ENCODE data around the gene LDLRAD1.
"Not testable (repeated sequence)": the region's sequence is repeated elsewhere in the genome, so short reads cannot be mapped to it uniquely, and the experiment has no call there.

The LDLRAD1 gene

DNA sequence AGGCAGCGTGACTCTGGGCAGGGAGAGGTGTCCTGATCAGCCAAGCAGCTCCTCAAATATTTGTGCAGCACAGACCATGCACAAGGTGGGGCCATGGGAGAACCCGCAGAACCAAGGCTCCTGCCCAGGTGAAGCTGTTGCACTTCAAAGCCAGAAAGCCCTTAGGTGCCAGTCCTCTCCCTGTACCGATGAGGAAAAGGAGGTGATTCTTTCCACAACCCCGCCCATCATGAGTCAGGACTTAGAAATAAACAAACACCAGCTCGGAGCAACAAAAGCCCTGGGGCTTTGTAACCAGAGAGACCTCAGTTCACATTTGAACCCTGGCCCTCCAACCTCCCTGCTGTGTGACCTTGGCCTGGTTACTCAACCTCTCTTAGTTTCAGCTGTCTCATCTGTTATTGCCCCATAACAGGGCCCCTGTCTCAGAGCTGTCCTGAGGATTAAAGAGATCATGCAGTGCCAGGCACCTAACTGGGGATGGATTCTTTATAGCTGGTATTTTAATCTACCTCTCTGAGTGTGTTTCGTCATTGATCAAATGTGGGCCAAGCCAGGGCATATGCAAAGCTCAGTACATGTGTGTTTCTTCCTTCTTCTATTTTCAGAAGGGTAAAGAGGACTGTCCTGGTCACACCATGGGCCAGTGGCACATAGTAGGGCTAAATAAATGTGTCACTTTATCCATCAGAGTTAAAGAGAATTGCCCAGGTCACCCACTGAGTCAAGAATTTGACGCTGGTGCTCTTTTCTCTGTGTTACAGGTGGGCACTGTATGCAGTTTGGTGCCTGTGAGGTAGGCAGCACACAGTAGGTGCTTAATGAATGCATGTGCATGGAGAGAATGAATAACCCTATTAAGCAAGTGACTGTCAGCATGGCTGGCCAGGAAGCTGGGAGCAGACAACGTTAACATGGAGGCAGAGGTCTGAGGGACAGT, 1.4 kb downstream of the LDLRAD1 start:
- no peak for DNase-seq

DNA sequence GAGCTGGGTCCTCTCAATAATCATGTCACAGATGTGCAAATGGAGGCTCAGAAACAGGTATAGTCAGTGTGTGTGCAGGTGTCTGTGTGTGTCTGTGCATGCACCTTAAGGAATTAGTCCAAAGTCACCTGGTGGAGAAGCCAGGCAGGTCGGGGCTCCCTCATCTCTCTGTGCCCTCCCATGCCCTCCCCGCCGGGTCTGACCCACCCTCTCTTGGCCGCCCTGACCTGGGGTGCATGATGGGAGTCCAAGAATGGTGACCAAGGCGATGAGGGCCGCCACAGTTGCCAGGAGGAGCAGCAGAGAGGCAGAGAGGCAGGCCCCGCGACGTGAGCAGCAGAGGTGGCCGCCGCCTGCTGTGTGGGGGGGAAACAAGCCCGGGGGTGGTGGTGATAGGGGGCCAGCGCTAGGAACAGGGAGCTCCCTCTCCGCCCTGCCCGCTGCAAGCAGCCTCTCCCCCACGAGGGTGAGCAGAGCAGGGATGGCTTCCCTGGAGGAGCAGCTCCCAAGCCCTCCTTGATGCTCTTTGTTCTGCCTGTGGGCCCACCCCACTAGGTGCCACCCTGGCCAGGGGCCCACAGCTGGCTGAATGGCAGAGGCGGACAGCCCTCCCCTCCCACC, 3.9 kb downstream of the LDLRAD1 start:
- no peak for DNase-seq

DNA sequence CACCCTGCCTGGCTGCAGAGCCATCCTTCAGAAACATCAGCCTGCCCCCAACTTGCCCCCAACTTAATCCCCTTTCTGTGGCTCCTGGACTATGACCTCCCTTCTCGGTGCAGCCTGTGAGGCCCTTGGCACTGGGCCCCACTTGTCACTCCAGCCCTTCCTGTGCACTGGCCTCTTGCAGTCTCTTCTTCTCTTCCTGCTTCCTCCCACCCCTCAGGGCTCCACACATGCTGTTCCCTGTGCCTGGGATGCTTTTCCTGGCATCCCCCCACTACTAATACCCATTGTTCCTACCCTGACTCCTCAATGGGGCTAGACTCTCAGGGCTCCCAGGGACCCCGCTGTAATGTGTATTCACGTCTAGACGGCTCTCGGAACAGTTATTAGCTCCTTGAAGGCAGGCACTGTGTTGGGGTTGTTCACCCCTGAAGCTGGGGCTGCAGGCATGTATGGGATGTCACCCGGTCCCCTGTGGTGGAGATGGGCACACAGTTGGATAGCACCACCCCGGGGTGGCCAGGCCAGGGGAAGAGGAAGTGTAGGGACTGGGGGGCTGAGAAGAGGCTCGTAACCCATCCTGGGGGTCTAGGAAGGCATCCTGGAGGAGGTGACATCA, 4.5 kb downstream of the LDLRAD1 start:
- no peak for DNase-seq

DNA sequence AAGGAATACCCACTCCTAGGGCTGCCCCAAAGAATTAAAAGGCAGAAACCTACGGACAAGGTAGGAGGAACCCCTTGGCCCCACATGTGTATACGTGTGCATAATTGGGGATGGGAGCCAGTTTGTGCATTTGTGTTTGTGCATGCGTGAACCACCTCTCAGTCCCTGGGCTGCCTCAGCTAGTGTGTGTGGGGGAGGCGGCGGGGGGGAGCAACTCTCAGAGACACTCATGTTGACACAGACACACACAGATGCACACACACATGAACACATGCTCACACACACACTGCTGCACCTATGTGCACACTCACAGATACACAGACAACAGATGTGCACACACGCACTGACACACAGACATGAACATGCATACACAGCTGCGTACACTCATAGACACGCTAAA, 5.1 kb downstream of the LDLRAD1 start:
- no peak for DNase-seq

DNA sequence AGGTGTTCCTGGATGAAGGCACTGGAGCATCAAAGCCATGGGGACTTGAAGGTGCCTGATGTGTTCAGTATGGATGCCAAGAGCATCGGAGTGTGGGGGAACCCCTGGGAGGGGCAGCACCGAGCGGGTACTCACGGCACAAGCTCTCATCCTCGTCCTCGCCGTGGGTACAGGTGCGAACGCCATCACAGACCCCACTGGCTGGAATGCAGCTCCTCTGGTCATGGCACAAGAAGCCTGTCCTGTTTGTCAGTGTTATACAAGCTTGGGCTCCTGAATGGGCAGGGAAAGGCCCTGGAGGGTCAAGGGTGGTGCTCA, 6.0 kb downstream of the LDLRAD1 start:
- no peak for DNase-seq

DNA sequence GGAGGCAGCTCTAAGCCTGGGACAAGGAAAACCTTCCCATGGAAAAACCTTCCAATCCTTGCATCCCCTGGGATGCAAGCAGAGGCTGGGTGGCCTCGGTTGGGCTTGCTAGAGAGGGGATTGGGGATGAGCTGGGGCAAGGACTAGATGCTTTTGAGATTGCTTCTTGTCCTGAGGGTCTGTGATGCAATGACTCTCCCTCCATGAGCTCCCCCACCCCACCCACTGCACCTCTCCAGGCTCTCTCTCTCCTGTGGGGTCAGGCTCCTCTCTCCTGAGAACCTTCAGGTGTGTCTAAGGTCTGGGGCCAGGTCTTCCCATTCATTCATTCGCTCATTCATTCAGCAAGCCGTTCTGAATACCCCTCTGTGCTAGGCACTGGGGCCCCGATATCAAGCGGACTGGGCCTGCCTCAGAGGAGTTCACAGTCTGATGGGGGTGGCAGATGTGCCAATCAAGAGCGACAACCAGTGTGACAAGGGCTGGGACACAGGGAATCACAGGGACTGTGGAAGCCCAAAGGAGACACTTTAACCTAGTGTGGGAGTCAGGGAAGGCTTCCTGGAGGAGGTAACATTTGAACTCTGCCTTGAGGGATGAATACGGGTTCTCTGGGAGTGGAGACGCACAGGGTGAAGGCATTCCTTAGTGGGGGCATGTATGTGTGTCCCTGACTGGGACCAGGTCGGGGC, 6.5 kb downstream of the LDLRAD1 start:
- DNase-seq, result no peak

DNA sequence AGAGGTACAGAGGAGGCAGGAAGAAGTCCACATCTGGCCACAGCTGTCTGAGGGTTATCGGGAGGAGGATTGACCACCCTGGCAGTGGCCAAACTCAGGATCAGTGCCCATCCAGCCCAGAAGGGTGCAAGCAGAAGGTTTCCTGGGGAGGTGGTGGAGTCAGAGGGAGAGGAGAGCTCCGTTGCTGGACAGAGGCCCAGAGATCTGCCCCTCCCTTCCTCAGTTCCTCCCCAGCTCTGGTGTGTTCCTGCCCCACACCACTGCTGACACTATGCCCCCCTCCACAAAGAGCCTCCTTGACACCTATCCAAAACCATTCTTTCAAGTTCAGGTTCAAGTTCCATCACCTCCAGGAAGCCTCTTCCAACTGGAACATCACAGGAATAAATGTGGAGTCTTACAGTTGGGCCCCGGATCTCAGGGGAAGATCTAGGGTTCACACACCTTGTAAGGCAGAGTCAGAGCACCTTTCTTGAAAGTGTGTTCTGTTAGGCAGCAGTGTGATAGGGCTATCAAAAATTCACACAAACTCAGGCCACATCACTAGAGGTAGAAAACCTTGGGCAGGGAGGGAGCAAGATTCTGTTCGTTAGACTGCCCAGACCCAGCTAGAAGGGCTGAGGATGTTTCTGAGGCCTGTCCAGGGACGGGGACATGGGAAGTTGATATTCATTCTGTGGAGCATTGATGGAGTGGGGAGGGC, 7.4 kb downstream of the LDLRAD1 start:
- DNase-seq, result no peak

DNA sequence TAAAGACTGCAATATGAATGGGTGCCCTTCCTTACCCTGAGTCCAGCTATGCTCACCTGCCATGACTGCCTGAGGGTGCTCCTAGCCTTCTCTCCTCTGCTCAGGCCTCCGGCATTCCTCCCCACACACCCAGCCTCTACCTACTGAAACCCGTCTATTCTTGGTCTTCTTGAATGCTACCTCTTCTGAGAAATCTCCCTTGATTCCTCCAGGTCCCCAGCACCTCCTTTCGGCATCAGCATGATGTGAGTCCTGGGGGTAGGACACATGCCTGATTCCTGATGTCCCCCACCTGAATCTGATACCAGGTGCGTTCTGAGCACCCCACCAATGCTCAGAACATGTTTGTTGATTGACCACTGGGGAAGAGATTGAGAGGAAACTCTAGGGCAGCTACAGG, 8.6 kb downstream of the LDLRAD1 start:
- no peak for DNase-seq

DNA sequence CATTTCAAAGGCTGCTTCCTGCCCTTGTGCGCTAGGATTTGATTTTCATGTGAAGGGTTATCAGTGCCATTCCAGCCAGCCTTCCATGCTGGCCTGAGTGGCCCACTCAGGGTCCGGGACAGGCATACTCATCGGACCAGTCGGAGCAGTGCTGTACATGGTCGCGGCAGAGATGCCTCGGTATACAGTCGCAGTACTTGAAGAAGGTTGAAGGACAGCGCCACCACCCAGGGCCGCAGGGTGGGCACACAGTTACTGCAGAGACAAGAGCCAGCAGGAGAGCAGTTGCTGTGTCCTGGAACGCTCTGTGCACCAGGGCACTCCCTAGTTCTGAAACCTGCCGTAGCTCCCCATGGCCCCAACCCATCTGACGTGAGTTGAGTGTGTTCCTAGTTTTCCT, 9.1 kb downstream of the LDLRAD1 start:
- no peak for DNase-seq

DNA sequence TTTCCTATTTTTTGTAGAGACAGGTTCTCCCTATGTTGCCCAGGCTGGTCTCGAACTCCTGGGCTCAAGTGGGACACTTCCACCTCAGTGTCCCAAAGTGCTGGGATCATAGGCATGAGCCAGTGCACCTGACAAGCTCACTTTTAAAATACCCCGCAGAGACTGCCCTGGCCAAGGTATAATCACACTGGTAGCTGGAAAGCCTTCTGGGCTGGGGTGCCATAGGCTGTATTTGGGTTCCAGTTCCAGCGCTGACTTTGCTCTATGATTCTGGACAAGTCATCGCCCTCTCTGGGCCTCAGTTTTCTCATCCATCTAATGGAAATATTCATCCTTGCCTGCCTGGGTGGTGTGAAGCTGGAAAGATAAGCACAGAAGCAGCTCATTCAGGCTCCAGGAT, 10.4 kb downstream of the LDLRAD1 start:
- no peak for DNase-seq

DNA sequence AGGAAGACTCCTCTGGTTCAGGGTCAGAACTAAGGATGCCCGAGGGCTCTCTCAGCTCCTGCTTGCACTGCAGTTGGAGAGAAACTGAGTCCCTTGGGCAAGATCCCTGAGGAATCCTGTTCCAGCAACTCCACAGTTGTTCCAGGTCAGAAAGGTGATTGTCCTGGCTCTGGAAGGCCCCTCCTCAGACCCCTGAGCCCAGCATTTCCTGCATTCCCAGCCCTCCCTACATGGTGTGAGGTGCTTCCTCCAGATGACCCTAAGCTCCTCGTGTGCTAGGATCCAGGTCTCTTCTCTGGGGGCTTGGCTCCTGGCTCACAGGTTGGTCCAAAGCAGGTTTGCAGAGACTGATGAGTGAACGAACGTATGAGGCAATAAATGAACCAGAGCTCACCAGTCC, 11.5 kb downstream of the LDLRAD1 start:
- DNase-seq, result no peak

DNA sequence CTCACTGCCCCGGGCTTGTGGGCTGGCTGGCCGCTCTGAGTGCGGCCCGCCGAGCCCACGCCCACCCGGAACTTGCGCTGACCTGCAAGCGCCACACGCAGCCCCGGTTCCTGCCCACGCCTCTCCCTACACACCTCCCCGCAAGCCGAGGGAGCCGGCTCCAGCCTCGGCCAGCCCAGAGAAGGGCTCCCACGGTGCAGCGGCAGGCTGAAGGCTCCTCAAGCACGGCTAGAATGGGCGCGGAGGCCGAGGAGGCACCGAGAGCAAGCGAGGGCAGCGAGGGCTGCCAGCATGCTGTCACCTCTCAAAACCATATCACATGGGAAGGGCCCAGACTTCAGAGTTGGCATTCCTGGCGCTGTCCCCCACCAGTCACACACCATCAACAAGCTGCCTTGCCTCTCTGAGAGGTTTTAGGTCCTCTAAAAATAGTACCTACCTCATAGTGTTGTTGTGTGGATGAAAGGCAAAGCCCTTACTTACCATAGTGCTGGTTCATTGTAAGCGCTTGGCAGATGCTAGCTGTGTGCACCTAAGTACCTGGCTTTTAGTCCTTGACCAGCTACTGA, 13.4 kb downstream of the LDLRAD1 start:
- no peak for DNase-seq

DNA sequence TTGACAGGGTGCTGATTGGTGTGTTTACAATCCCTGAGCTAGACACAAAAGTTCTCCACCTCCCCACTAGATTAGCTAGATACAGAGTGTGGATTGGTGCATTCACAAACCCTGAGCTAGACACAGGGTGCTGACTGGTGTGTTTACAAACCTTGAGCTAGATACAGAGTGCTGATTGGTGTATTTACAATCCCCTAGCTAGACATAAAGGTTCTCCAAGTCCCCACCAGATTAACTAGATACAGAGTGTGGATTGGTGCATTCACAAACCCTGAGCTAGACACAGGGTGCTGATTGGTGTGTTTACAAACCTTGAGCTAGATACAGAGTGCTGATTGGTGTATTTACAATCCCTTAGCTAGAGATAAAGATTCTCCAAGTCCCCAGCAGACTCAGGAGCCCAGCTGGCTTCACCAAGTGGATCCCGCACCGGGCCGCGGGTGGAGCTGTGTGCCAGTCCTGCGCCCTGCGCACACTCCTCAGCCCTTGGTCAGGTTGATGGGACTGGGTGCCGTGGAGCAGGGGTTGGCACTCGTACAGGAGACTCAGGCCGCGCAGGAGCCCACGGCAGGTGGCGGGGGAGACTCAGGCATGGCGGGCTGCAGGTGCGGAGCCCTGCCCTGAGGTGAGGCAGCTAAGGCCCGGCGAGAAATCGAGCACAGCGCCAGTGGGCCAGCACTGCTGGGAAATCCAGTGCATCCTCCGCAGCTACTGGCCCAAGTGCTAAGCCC, 14.1 kb downstream of the LDLRAD1 start:
- DNase-seq, result not testable (repeated sequence)

DNA sequence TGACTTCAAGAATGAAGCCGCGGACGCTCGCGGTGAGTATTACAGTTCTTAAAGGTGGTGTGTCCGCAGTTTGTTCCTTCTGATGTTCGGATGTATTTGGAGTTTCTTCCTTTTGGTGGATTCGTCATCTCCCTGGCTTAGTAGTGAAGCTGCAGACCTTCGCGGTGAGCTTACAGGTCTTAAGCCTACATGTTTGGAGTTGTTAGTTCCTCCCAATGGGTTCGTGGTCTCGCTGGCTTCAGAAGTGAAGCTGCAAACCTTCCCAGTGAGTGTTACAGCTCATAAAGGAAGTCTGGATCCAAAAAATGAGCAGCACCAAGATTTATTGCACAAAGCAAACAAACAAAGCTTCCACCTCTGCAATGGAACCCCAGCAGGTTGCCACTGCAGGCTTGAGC, 14.7 kb downstream of the LDLRAD1 start:
- DNase-seq, result no peak

DNA sequence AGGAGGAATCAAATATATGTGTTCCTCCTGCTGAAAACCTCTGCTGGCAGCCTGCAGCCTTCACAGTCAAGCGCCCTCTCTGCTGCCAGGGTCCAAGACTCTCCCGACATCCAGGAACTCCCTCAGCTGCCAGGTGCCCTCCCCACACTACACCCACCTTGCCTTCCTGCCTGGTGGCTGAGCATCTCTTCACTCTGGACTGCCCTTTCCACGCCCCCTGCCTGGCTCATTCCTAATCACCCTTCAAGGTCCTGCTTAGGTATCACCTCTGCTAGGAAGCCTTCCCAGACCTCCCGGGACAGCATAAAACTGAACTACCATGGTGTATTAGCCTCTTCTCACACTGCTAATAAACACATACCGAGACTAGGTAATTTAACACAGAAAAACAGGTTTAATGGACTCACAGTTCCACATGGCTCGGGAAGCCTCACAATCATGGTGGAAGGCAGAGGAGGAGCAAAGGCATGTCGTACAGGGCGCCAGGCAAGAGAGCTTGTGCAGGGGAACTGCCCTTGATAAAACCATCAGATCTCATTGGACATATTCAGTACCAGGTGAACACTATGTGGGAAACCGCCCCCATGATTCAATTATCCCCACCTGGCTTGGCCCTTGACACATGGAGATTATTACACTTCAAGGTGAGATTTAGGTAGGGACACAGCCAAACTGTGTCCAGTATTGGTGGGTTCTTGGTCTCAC, 15.3 kb downstream of the LDLRAD1 start:
- no peak for DNase-seq

DNA sequence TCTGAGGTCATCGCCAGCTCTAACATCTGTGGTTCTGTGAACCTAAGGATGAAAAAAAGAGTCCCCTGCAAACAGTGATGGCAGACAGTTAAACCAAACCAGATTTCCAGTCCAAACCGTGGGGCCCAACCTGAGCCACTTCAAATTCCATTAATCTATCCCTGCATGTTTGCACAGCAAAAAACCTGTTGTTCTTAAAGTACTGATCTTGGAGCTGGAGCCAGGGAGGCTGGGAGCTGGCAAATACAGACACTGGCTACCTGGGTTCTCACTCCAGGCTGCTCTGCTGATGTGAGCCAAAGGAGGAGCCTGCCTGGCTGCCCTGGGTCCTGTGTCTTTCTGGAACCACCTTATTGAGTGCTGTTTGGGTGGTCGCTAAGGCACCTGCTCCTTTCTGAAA, 16.4 kb downstream of the LDLRAD1 start:
- no peak for DNase-seq

DNA sequence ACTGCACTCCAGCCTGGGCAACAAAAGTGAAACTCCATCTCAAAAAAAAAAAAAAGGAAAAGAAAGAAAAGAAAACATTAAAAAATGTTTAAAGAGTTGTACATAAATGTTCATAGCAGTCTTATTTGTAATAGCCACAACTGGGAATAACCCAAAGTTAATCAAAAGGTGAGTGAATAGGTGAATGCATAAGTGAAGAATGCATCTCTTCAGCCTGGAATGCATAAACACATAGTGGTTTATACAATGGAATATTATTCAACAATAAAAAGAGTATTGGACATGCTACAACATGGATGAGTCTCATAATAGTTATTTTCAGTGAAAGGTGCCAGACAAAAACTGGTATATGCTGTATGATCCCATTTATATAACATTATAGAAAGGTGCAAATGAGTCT, 18.1 kb downstream of the LDLRAD1 start:
- DNase-seq, result no peak

DNA sequence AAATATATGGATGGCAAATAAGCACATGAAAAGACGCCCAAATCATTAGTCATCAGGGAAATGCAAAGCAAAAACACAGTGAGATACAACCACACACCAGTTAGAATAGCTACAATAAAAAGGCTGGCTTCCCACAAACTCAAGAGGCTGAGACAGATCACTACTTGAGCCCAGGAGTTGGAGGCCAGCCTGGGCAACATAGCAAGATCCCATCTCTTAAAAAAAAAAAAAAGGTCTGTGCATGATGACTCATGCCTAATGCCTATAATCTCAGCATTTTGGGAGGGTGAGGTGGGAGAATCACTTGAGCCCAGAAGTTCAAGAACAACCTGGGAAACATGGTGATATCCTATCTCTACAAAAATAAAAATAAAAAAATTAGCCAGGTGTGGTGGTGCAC, 19.8 kb downstream of the LDLRAD1 start:
- no peak for DNase-seq

DNA sequence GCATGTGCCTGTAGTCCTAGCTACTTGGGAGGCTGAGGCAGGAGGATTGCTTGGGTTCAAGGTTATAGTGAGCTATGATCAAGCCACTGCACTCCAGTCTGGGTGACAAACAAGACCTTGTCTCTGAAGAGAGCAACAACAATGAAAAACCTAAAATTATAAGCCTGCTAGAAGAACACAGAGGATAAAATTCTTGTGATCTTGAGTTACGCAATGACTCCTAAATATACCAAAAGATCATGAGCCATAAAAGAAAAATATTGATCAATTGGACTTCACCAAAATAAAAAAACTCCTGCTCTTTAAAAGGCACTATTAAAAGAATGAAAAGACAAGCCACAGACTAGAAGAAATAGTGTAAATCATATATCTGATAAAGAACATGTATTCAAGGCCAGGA, 22.3 kb downstream of the LDLRAD1 start:
- no peak for DNase-seq

DNA sequence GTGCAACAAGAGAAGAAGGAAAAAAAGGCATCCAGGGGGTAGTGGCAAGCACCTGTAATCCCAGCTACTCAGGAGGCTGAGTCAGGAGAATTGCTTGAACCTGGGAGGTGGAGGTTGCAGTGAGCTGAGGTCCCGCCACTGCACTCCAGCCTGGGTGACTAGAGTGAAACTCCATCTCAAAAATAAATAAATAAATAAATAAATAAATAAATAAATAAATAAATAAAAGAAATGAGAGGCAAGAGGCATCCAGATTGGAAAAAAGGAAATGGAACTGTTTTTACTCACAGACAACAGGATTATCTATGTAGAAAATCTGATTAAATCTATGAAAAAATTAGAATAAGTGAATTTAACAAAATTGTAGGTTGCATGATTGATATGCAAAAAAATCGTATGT, 23.5 kb downstream of the LDLRAD1 start:
- not testable (repeated sequence) for DNase-seq
